ENCODE data around the gene BCAS3.
"Not testable (repeated sequence)": the region's sequence is repeated elsewhere in the genome, so short reads cannot be mapped to it uniquely, and the experiment has no call there.

Gene BCAS3

GRCh38 chr17:61425682-61426481, 748.2 kb downstream of the BCAS3 start:
- DNase-seq (ENCODE audit: low read depth): no peak

- no peak for DNase-seq (ENCODE audit: low read depth)
Measured at GRCh38 chr17:61426482-61427304, 749.0 kb downstream of the BCAS3 start.

GRCh38 chr17:61427567-61427966, 749.9 kb downstream of the BCAS3 start:
- no peak for DNase-seq (ENCODE audit: low read depth)

- no peak for DNase-seq (ENCODE audit: low read depth)
Measured at GRCh38 chr17:61429274-61429673, 751.6 kb downstream of the BCAS3 start.

- not testable (repeated sequence) for DNase-seq (ENCODE audit: low read depth)
Measured at GRCh38 chr17:61429831-61430230, 752.2 kb downstream of the BCAS3 start.

- no peak for DNase-seq (ENCODE audit: low read depth)
Measured at GRCh38 chr17:61431594-61432311, 754.1 kb downstream of the BCAS3 start.

GRCh38 chr17:61436273-61436672, 758.6 kb downstream of the BCAS3 start:
- no peak for DNase-seq (ENCODE audit: low read depth)

GRCh38 chr17:61436995-61437704, 759.5 kb downstream of the BCAS3 start:
- DNase-seq (ENCODE audit: low read depth): no peak

- DNase-seq (ENCODE audit: low read depth): no peak
Measured at GRCh38 chr17:61440697-61441096, 763.0 kb downstream of the BCAS3 start.

- DNase-seq (ENCODE audit: low read depth): not testable (repeated sequence)
Measured at GRCh38 chr17:61441507-61441906, 763.9 kb downstream of the BCAS3 start.

- DNase-seq (ENCODE audit: low read depth): no peak
Measured at GRCh38 chr17:61442136-61442775, 764.6 kb downstream of the BCAS3 start.
